GM12878 (cell line): Measurements from ENCODE around the gene GEMIN8.

Experiments
- NBN ChIP-seq: fragments of 450-650 bp; IDR thresholded peaks from 2 replicates; pipeline ENCODE4 v1.6.1; 2016
- NFIC ChIP-seq: IDR thresholded peaks from 2 replicates; pipeline ENCODE4 v1.6.1; 2012; ENCODE audit warnings: low read depth, mild to moderate bottlenecking, inconsistent platforms, low read length, moderate library complexity
- NFYB ChIP-seq: IDR thresholded peaks from 2 replicates; pipeline ENCODE4 v1.6.1; 2011; ENCODE audit warnings: low read depth, mild to moderate bottlenecking, low read length, improper control_type of control experiment, moderate library complexity; ENCODE audit not compliant: insufficient read depth
- NRF1 ChIP-seq: conservative IDR thresholded peaks from 2 replicates; pipeline ENCODE4 v1.6.1; 2011; ENCODE audit warnings: mild to moderate bottlenecking, low read depth, low read length, improper control_type of control experiment
- USF1 ChIP-seq: IDR thresholded peaks from 2 replicates; pipeline ENCODE4 v1.6.1; 2011; ENCODE audit warnings: borderline replicate concordance, low read depth, mild to moderate bottlenecking, moderate library complexity, mixed read lengths, low read length; ENCODE audit not compliant: insufficient read depth; ENCODE audit errors: extremely low read length
- YY1 ChIP-seq: IDR thresholded peaks from 2 replicates; pipeline ENCODE4 v1.6.1; 2011; ENCODE audit warnings: low read depth, mild to moderate bottlenecking, low read length
- TF ChIP-seq, protein P1 (sequence below), 3 experiments: IDR thresholded peaks in 2 of 3; conservative IDR thresholded peaks in 1 of 3; 2 replicates each; pipeline ENCODE4 v1.5.1; 2011; ENCODE audit warnings: low read depth in 3 of 3, low read length in 3 of 3, mild to moderate bottlenecking in 3 of 3, control low read depth in 2 of 3, moderate library complexity in 2 of 3, inconsistent platforms in 1 of 3, mixed read lengths in 1 of 3; ENCODE audit not compliant: control insufficient read depth in 2 of 3, insufficient read depth in 1 of 3; ENCODE audit errors: extremely low read depth in 1 of 3

GRCh38 chrX:14028473-14028872 is 1.2 kb downstream of the GEMIN8 start:
- TF ChIP-seq NBN (no peak), NRF1 (no peak), YY1 (no peak), NFYB (no peak), NFIC (no peak), USF1 (no peak)
- TF ChIP-seq, protein P1, sequence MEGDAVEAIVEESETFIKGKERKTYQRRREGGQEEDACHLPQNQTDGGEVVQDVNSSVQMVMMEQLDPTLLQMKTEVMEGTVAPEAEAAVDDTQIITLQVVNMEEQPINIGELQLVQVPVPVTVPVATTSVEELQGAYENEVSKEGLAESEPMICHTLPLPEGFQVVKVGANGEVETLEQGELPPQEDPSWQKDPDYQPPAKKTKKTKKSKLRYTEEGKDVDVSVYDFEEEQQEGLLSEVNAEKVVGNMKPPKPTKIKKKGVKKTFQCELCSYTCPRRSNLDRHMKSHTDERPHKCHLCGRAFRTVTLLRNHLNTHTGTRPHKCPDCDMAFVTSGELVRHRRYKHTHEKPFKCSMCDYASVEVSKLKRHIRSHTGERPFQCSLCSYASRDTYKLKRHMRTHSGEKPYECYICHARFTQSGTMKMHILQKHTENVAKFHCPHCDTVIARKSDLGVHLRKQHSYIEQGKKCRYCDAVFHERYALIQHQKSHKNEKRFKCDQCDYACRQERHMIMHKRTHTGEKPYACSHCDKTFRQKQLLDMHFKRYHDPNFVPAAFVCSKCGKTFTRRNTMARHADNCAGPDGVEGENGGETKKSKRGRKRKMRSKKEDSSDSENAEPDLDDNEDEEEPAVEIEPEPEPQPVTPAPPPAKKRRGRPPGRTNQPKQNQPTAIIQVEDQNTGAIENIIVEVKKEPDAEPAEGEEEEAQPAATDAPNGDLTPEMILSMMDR (IDR thresholded peaks at IDR 0.05 in 2 of 3, conservative IDR thresholded peaks at IDR 0.05 in 1 of 3; ENCODE audit: control insufficient read depth in 2 of 3, extremely low read depth in 1 of 3, insufficient read depth in 1 of 3, low read depth in 3 of 3, low read length in 3 of 3) = no peak
